ENCODE data around the gene NEU1. TPM values are rescaled to one million over a fixed set of nuclear protein-coding genes. Genes with fewer than 3 reads are reported as not detected.

NEU1 gene
- total RNA-seq, 1 experiment from 2014 or later, result 36.2 TPM

DNA sequence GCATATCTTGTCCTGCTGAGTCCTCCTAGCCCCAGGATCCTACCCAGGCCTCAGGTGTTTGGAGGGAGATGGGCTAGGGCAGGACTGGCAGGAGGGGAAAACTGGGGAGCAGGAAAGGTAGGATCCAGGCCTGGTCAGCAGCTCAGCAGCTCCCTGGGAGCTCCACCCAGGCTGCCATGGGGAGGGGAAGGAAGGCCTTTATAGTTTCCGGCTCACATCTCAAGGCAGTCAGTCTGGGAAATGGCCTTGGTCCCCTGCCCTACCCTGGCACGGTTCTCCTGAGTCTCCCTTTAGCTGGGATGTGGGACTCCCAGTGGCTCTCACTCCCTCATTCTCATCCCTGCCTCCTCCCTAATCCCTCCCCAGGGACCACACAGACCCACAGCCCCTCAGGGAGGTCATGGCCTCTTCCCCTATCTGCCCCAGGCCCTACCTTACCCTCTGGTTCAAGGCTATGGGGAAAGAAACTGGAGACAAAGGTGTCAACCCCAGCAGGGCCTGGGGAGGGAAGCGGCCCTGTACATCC lies 14.6 kb upstream of the NEU1 start:
- no peak overlapping the region for H2AFZ ChIP-seq (ENCODE audit: low read length)
- no peak overlapping the region for H3K23ac ChIP-seq (ENCODE audit: insufficient read length, low read depth, low read length)
- no peaks in the 10 kb centered on the region for H3K27me3 ChIP-seq (ENCODE audit: insufficient read depth, low read length)
- Mint-ChIP-seq H3K4me1 (peaks cover 3 to 27% of the 10 kb centered on the region in 2 experiments), H3K36me3 (ENCODE audit: insufficient read depth in 1 of 3, low read depth in 3 of 3) (peaks cover 19 to 26% (median 26%) of the 10 kb centered on the region in 3 experiments; a peak in 6 of 7 replicates), H3K9me3 (no peaks in the 10 kb centered on the region), H3K27me3 (ENCODE audit: low read depth) (no peaks in the 10 kb centered on the region; the same call in 1 of the 2 replicates), H3K4me3 (no peak overlapping the region), H3K27ac (no peak overlapping the region; a peak in 1 of 7 replicates)
- H3K18ac ChIP-seq (ENCODE audit: insufficient read length, low read depth, low read length), result no peak overlapping the region
- WGBS (ENCODE audit: extremely low coverage, insufficient read length, low lambda C conversion rate), result no CpG with 5 or more reads among the region's 3 CpGs
- no peak overlapping the region for H2BK12ac ChIP-seq (ENCODE audit: insufficient read length, low read depth, low read length)
- H2AK5ac ChIP-seq (ENCODE audit: insufficient read length, low read length), result no peak overlapping the region
- H3K56ac ChIP-seq (ENCODE audit: insufficient read length, low read depth, low read length), result no peak overlapping the region
- H2BK20ac ChIP-seq (ENCODE audit: low read depth, low read length, poor library complexity, severe bottlenecking), result no peak overlapping the region
- no peak for DNase-seq
- no peak overlapping the region for H2BK5ac ChIP-seq (ENCODE audit: insufficient read length, low read length)
- H3K4me1 ChIP-seq (ENCODE audit: insufficient read depth, low read length), result no peaks in the 10 kb centered on the region
- no peak overlapping the region for H3T11ph ChIP-seq (ENCODE audit: low read length)
- H3K9me3 ChIP-seq (ENCODE audit: control insufficient read depth, low read depth, low read length), result no peaks in the 10 kb centered on the region
- H4K8ac ChIP-seq (replicated peaks; ENCODE audit: insufficient read length, low read depth, low read length), result no peak overlapping the region
- no peaks in the 10 kb centered on the region for H3K79me1 ChIP-seq (ENCODE audit: insufficient read depth, low read depth, low read length, poor library complexity, severe bottlenecking)
- H3K27ac ChIP-seq (ENCODE audit: insufficient read length, low read depth, low read length), result no peak overlapping the region
- TF ChIP-seq, protein P1, sequence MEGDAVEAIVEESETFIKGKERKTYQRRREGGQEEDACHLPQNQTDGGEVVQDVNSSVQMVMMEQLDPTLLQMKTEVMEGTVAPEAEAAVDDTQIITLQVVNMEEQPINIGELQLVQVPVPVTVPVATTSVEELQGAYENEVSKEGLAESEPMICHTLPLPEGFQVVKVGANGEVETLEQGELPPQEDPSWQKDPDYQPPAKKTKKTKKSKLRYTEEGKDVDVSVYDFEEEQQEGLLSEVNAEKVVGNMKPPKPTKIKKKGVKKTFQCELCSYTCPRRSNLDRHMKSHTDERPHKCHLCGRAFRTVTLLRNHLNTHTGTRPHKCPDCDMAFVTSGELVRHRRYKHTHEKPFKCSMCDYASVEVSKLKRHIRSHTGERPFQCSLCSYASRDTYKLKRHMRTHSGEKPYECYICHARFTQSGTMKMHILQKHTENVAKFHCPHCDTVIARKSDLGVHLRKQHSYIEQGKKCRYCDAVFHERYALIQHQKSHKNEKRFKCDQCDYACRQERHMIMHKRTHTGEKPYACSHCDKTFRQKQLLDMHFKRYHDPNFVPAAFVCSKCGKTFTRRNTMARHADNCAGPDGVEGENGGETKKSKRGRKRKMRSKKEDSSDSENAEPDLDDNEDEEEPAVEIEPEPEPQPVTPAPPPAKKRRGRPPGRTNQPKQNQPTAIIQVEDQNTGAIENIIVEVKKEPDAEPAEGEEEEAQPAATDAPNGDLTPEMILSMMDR (conservative IDR thresholded peaks at IDR 0.05), result no peak
- no peaks in the 10 kb centered on the region for H3K23me2 ChIP-seq (ENCODE audit: insufficient read length, low read depth, low read length, poor library complexity, severe bottlenecking)
- H4K91ac ChIP-seq (ENCODE audit: insufficient read length, low read depth, low read length), result no peak overlapping the region
- no peaks in the 10 kb centered on the region for H3K79me2 ChIP-seq (ENCODE audit: insufficient read depth, low read length)
- H4K5ac ChIP-seq (ENCODE audit: insufficient read length, low read depth, low read length), result no peak overlapping the region
- no peak overlapping the region for H3K9ac ChIP-seq (ENCODE audit: extremely low read depth, insufficient read length, low read length)
- no peak overlapping the region for H3K4ac ChIP-seq (ENCODE audit: low read depth, low read length)
- no peaks in the 10 kb centered on the region for H4K20me1 ChIP-seq (ENCODE audit: control insufficient read depth, insufficient read depth, insufficient read length)
- no peak overlapping the region for H2BK120ac ChIP-seq (ENCODE audit: low read depth, low read length, poor library complexity, severe bottlenecking)
- H3K14ac ChIP-seq (ENCODE audit: insufficient read depth, low read length), result no peak overlapping the region
- H3K4me2 ChIP-seq (ENCODE audit: insufficient read depth, insufficient read length, low read length), result no peak overlapping the region
- H2BK15ac ChIP-seq (ENCODE audit: low read depth, low read length), result no peak overlapping the region
